ENCODE data around the gene SLC5A5.

SLC5A5 gene

GRCh38 chr19:17863520-17864182 is 8.1 kb upstream of the SLC5A5 start:
- no peak for TF ChIP-seq CTCF (IDR thresholded peaks at IDR 0.05)

GRCh38 chr19:17865364-17866311 is 6.1 kb upstream of the SLC5A5 start:
- no peak for TF ChIP-seq CTCF (IDR thresholded peaks at IDR 0.05)

- TF ChIP-seq CTCF (IDR thresholded peaks at IDR 0.05) = no peak
Observed at GRCh38 chr19:17866312-17866963, 5.3 kb upstream of the SLC5A5 start.

- TF ChIP-seq CTCF (IDR thresholded peaks at IDR 0.05) = no peak
Observed at GRCh38 chr19:17866964-17867486, 4.7 kb upstream of the SLC5A5 start.

GRCh38 chr19:17868669-17869068 is 3.1 kb upstream of the SLC5A5 start:
- TF ChIP-seq CTCF (IDR thresholded peaks at IDR 0.05) = no peak

- no peak for TF ChIP-seq CTCF (IDR thresholded peaks at IDR 0.05)
Observed at GRCh38 chr19:17869114-17869608, 2.6 kb upstream of the SLC5A5 start.
